COLO668 (cell line): ENCODE measurements around the gene SYT9.

Source experiments
- DNase-seq: peaks from one replicate; lab custom pipeline; 2025; ENCODE audit not compliant: unreplicated experiment; lab: John Stamatoyannopoulos, UW

Gene SYT9

DNA sequence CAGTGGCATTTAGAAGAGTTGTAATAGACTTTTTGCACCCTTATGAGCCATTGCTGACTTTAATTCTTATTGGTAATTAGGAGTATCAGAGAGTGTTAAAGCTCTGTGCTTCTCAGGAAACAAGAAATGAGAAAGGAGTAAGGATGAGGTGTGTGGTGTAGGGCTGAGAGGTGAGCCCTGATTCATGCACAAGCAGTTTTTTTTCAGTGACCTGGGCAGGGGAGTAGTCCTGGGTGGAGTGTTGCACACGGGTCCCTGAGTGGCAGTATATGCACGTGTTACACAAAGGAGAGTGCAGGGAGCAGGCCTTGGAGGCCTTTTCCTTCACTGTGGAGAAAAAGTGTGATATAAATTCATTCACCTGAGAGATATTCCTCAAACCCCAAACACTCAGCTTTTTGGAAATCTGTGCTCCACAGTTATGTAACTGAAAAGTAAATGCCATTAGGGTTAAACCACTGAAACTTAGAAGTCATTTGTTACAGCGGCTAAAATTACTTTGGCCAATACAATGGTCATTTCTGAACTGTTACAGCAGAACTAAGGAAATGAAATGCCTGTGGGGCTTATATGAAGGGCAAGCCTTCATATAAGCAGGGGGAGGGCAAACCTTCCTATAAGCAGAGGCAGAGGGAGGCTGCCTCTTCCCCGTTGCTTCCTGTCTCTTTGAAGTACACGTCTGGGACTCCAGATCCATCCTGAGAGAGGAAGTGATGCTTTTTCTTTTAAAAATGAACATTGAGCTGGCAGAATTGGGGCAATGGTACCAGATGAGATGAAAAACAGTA lies 171.0 kb downstream of the SYT9 start:
- no peak for DNase-seq

DNA sequence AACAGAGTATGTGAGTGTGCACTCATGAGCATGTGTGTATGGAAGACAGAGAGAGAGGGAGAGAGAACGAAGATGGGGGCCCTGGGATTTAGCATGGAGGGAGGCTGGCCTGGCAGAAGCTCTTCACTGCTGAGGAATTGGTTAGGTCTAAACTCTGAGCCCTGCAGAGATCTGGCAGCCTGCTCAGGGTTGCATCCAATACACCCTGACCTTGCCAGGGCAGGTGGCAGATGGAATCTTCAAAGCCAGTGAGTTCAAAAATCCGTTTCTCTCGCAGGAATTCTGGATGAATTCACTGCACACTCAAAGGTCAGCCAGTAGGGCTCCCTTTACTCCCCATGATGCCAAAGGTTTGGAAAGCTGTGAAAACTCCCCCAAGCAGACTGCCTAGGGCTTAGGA lies 172.2 kb downstream of the SYT9 start:
- DNase-seq = no peak

DNA sequence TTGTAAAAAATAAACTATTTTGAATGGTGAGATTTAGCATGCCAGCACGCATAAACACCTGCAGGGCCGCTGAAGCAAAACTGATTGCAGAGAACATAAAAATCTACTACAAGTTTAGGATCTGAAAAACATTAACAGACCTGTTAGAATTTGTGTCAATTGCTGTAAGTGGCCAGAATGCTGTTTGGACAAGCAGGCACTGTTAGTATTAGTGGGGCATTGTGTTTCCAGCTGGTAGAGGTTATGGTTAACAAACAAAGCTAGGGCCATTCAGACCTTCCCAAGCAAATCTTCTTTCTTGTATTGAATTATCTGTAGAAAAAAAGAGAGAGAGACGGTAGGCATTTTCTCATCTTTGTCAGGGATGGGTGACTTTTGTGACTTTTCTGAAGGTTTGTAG lies 176.0 kb downstream of the SYT9 start:
- peak; percentile 8 for DNase-seq

DNA sequence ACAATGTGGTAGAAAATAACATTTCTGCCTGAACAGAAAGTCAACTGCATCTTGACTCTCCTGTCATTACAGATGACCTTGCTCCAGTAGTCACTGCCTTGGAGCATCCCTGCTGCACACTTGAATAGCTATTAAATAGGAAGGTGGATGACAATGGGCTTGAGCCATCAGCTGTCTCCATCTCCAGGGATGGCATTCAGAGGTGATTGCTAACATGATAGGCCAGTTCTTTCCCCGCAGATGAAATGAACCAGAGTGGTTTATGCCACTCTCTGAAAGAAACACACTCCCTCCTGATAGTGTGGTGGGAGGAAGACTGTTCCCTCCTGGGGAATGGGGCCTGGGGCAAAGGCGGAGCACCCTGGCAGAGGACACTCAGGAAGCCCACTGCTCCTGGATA lies 176.5 kb downstream of the SYT9 start:
- DNase-seq = no peak

- no peak for DNase-seq
Measured at GRCh38 chr11:7430496-7430895, 178.8 kb downstream of the SYT9 start.

DNA sequence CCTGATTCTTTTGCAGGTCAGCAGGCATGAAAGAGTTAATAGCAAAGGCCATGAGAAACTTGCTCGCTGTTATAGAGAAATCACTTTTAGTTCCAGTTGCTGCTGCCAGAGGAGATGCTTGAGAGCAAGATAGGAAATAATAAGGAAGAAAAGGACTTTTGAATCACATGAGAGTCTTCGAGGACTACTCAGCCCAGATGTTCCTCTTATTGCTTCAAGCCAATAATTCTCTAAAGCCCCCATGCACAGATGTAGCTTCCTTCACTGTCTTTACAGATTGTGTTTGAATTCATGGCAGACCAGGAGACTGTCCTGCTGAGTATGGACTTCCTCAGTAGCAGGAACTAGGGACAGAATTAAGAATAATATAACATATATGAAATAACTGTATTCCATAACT lies 183.5 kb downstream of the SYT9 start:
- no peak for DNase-seq

GRCh38 chr11:7436146-7436545 lies 184.4 kb downstream of the SYT9 start:
- DNase-seq = no peak

GRCh38 chr11:7436657-7437056 lies 185.0 kb downstream of the SYT9 start:
- DNase-seq = no peak

GRCh38 chr11:7437696-7438095 lies 186.0 kb downstream of the SYT9 start:
- DNase-seq = no peak

DNA sequence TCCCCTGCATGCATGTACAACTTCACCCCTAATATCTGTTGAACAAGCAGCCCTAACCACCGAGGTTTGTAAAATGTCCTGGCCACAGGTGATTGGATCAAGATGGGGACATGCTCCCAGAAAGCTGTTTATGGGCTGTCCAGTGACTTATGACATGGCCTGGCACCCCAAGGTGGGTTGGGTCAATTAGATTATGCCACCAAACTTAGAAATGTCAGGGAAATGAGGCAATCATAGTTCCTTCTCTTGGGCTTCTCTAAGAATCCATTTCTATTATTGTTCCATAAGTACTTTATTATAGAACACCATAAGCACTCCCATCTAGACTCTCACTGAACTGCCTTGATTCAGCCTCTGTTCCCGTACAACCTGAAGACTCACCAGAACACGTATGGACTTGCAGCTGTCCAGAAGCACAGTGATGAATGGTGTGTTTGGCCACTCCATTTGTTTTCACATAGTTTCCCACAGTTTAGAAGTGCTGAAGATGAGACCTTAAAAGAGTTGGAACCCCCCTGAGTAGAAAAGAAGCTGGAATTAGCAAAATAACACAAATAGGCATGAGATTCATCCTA lies 188.1 kb downstream of the SYT9 start:
- DNase-seq = no peak

- DNase-seq = peak; percentile 57
Measured at GRCh38 chr11:7442588-7443215, 191.0 kb downstream of the SYT9 start.

DNA sequence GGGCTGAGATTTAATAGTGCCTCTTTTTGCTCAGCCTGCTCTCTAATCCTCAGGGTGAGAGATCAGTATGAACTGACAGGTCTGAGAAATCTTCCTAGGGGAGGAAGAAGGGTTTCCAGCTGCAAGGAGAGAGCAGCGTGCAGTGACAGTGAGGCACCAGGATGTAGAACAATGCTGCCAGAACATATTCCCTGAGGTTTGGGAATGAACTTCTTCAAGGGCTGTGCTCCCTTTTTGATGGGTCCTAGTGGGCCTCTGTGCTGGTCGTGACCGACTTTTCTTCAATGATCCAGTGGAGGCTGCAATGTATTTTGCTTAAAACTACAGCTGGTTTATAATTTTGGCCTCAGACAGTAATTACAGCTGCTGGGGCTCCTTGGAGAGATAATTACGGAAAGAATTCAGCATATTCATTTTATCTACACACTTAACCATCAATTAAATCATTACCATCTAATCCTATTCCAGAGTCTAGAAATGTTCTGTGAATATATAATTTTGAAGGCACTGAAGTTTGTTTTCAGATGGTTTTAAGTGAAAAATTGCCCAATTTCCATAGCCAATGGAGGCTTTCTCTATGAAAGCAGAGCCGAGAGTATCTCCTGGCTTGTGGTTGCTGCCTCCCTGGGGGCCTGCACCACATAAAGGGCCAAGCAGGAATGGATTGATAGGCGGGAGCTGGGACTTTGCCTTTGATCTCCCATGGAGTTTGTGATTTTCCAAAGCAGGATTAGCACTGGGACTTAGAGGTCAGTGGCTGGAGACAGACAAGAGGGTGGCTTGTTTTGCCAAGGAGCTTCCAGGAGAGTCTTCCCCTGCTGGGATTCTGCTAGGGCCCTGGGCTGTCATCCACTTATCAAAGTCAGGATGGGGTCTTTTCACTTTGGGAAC lies 192.6 kb downstream of the SYT9 start:
- DNase-seq = no peak

DNA sequence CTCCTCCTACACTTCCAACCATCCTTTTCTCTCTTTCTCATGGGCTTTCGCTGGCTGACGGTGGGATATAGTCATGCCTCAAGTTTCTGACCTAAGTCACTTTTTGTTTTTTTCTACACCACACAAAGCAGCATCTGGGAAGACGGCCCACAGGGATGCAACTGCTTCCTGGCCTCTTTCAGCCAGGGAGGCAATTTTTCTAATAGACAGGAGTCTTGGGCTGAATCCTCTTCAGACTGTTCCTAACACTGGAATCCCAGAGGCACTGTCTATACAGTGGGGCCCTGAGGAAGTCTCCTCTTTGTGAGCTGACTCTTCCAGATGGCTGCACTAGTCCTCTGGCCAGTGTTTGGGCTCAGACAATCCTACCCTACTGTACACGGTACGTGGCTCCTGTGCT lies 193.9 kb downstream of the SYT9 start:
- DNase-seq = no peak

- DNase-seq = no peak
Measured at GRCh38 chr11:7448201-7448600, 196.5 kb downstream of the SYT9 start.

GRCh38 chr11:7449211-7449840 lies 197.6 kb downstream of the SYT9 start:
- no peak for DNase-seq

DNA sequence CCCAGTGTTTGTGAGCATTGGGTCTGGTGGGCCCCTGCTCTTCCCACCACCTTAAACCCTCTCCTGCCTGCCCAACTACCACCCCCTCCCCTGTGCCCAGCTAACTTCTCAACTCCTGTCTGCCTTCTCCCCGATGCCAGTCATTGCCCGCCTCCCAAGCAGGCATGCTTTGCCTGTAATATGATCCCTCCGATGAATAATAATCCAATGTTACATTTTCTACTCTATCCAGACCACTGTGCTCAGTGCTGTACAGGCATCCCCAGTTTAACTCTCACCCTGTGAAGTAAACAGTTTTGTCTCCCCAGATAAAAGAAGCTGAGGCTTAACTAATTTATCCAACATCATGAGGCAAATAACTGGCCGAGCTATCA lies 198.1 kb downstream of the SYT9 start:
- no peak for DNase-seq

GRCh38 chr11:7450836-7451235 lies 199.1 kb downstream of the SYT9 start:
- DNase-seq = no peak

DNA sequence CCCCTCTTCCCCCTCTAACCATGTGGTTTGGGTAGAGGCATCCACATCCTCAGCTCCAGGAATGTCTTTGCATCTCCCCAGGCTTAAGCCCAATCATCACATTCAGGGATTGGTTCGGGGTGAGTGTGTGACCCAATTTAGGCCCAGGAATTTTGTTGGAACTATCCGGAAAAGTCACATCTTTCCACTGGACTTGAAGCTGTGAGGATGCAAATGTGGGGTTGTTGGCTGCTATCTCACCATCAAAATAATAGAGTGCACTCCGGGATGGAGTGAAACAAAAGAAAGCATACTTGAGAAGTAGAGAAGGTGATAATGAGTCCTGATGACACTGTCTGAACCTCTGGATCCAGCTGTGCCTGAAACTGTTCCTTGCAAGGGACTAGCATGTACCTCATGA lies 199.8 kb downstream of the SYT9 start:
- DNase-seq = no peak

DNA sequence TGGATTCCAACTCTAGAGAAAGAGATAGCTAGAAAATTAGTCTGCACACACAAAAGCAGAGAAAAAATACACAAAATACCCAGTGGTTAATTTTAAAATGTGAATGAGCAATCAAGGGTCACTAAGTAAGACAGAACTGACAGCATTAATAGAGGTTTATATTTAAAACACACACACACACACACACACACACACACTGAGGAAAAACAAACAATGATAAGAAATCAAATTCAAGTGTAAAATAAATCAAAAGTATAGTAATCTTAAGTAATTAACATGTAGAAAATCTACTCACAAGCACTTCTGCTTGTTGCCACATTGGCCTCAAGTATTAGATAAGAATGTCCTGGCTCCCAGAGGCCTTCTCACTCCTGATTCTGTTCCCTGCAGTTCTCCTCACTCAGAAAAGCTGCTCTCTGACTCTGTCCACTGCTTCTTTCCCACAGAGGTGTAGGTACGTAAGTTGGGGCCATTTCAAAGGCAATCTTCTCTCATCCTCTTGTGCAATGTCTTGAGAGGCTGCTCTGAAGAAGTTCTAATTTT lies 200.3 kb downstream of the SYT9 start:
- DNase-seq = no peak

GRCh38 chr11:7454854-7455253 lies 203.2 kb downstream of the SYT9 start:
- DNase-seq = no peak

GRCh38 chr11:7457211-7457610 lies 205.5 kb downstream of the SYT9 start:
- DNase-seq = no peak
